GM19240 (cell line): Measurements from ENCODE around the gene APOC3.
"Not testable (repeated sequence)": the region's sequence is repeated elsewhere in the genome, so short reads cannot be mapped to it uniquely, and the experiment has no call there.

Experiments used
- DNase-seq: peaks from one replicate; pipeline ENCODE4 v3.0.0; 2011; ENCODE audit warnings: low spot score; ENCODE audit not compliant: insufficient read length

APOC3 gene

GRCh38 chr11:116830184-116830912, 641 bp downstream of the APOC3 start:
- no peak for DNase-seq

- DNase-seq: no peak
These were observed 2.2 kb downstream of the APOC3 start for GRCh38 chr11:116831790-116832349.

- no peak for DNase-seq
These were observed 2.9 kb downstream of the APOC3 start for GRCh38 chr11:116832350-116833290.

- DNase-seq: no peak
These were observed 3.7 kb downstream of the APOC3 start for GRCh38 chr11:116833491-116833815.

- no peak for DNase-seq
These were observed 4.3 kb downstream of the APOC3 start for GRCh38 chr11:116833816-116834534.

GRCh38 chr11:116834535-116835041, 4.9 kb downstream of the APOC3 start:
- DNase-seq: not testable (repeated sequence)

GRCh38 chr11:116835042-116835772, 5.5 kb downstream of the APOC3 start:
- DNase-seq: no peak

GRCh38 chr11:116835791-116836631, 6.3 kb downstream of the APOC3 start:
- DNase-seq: peak; percentile 72

GRCh38 chr11:116836632-116836991, 6.9 kb downstream of the APOC3 start:
- no peak for DNase-seq

- no peak for DNase-seq
These were observed 7.8 kb downstream of the APOC3 start, which contains the start of gene APOA1 for GRCh38 chr11:116837231-116838091. Gene APOA1 (minus strand): TSS chr11:116837622. CDS start chr11:116837387, 235 bp downstream.

- DNase-seq: no peak
These were observed 8.8 kb downstream of the APOC3 start for GRCh38 chr11:116838321-116839084.

GRCh38 chr11:116840224-116840745, 10.6 kb downstream of the APOC3 start:
- DNase-seq: no peak

- no peak for DNase-seq
These were observed 11.1 kb downstream of the APOC3 start for GRCh38 chr11:116840746-116841296.

- DNase-seq: no peak
These were observed 12.4 kb downstream of the APOC3 start for GRCh38 chr11:116842117-116842516.

GRCh38 chr11:116842909-116843308, 13.2 kb downstream of the APOC3 start:
- no peak for DNase-seq

- DNase-seq: no peak
These were observed 14.0 kb downstream of the APOC3 start for GRCh38 chr11:116843661-116844060.

GRCh38 chr11:116844722-116845121, 15.0 kb downstream of the APOC3 start:
- no peak for DNase-seq
